GM12875 (cell line): ENCODE results near the gene ARMC5.

Experiments
- H3K4me3 ChIP-seq: one replicate; pipeline ENCODE4 v1.5.1; 2011; ENCODE audit warnings: low read depth, low read length, control low read depth
- CTCF ChIP-seq: IDR thresholded peaks from 2 replicates; pipeline ENCODE4 v1.5.1; 2011; ENCODE audit warnings: low read depth, mild to moderate bottlenecking, control low read depth, inconsistent platforms, low read length, moderate library complexity, borderline replicate concordance; ENCODE audit not compliant: insufficient read depth

ARMC5 gene

DNA sequence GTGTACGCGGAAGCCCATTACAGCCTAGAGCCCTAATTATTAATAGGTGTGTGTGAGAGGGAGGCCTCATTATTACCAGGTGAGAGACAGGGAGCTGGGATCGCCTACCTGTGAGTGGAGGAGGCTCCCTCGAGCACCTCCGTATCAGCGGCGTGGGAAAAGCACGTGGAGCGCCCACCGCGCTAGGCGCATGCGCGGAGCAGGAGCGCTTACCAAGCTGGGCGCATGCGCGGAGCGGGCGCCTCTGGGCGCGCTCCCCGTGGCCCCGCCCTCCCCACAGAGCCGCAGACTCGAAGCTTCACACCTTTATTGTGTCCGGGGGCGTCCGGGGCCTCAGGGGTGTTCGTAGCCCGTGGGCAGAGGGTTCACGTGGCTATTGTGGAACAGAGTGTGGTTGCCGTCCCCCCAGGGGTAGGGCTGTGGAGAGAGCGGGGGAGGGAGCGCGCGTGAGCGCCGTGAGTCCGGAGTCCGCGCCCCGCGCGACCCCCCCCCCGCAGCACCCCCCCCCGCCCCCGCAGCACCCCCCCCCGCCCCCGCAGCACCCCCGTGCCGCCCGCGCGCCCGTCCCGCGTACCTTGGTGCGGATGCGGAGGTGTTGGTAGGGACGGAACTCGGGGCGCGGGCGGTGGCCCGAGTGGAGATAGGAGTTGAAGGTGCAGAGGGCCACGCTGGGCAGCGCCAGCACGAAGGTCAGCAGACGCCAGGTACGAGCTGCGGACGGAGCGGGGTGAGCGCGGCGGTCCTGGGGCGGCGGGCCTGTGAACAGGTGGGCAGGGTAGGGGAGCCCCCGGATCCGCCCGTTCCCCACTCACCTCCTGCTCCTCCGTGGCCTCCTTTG, 31.6 kb upstream of the ARMC5 start:
- TF ChIP-seq CTCF, result no peak
- no peak overlapping the region for H3K4me3 ChIP-seq

- H3K4me3 ChIP-seq, result no peak within 1 kb of the TSS
- TF ChIP-seq CTCF, result no peak
Measured at GRCh38 chr16:31428279-31428597, 31.1 kb upstream of the ARMC5 start, which contains the start of gene COX6A2. COX6A2 (minus strand) TSS chr16:31428360; CDS start chr16:31428325, 35 bp downstream.

GRCh38 chr16:31428638-31429247, 30.6 kb upstream of the ARMC5 start:
- no peak overlapping the region for H3K4me3 ChIP-seq
- TF ChIP-seq CTCF, result no peak

DNA sequence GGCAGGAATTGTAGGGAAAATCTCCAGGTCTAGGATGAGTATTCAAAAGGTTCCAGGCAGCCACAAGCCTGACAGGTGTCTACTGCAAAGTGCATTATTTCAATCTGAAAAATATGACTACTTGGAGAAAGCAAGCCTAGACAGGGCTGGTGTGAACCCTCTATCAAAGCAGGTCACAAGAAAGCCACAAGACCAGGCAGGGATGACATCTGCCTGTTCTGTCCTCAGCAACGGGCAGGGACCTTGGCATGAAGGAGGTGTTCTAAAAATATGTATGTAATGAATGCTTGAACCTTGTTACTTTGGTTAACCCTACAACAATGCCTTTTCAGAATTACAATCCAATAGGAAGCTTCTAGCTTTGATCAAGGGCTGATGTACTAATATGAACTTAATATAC, 30.0 kb upstream of the ARMC5 start:
- TF ChIP-seq CTCF, result no peak
- no peak overlapping the region for H3K4me3 ChIP-seq

DNA sequence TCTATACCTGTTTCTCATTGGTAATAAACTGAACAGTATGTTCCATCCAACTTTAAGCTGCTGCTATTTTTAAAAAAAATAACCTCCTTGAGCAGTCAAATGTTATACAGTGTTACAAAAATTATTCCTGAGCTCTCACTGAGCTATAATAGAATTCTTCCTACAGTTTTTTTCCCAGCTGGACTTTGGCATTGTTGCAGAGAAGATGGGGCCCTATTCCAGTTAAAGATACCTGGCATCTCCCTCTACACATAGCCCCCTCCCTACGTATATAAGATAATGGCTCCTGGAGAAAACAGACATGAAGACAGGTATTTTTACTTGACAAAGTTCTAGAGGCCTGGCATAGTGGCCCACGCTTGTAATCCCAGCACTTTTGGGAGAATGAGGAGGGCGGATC, 29.5 kb upstream of the ARMC5 start:
- H3K4me3 ChIP-seq, result no peak overlapping the region
- TF ChIP-seq CTCF, result no peak

DNA sequence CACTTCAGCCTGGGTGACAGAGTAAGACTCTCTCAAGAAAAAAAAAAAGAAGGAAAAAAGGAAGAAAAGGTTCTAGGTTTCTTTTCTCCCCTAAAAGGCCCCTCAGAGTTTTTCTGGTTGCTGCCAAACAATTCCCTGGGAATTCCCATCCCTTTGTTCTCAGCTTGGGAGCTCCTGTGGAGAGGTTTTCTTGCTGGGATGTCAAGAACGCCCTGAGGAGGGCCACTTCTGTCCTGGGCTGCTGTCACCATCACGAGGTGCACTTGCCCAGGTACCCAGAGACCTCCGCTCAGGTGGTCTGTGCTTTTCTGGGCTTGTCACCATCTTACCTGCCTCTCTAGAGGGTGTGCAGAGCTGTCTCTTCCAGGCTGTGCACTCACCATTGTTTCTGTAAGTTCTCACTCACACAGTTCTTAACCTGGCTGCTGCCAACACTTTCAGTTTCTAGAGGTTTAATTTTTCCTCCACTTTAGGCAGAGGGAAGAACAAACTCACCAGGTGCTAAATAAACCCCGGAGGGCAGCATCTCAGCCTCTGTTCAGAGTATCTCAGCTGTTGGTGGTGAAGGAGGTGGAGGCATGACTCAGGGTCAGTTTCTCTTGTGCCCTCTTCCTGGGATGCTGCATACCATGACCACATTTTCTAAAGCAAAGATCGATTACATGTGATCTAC, 28.8 kb upstream of the ARMC5 start:
- H3K4me3 ChIP-seq, result no peak overlapping the region
- no peak for TF ChIP-seq CTCF
